Sigmoid colon (tissue), 3 donors: Measurements from ENCODE around the gene MIA2.

ENCODE experiments used
- POLR2A ChIP-seq, 2 donors: fragments of 450-650 bp; IDR thresholded peaks; one replicate each; pipeline ENCODE4 v1.6.1; 2016; ENCODE audit warnings: antibody characterized with exemption in 2 of 2, mild to moderate bottlenecking in 2 of 2, moderate library complexity in 2 of 2
- TF ChIP-seq, protein P1 (sequence below), 4 experiments: fragments of 450-650 bp in 3 of 4; fragments of 200-600 bp in 1 of 4; IDR thresholded peaks; one replicate each; pipeline ENCODE4 v1.5.1; 2016 to 2019; ENCODE audit warnings: antibody characterized with exemption in 4 of 4, mild to moderate bottlenecking in 3 of 4, moderate library complexity in 2 of 4

DNA sequence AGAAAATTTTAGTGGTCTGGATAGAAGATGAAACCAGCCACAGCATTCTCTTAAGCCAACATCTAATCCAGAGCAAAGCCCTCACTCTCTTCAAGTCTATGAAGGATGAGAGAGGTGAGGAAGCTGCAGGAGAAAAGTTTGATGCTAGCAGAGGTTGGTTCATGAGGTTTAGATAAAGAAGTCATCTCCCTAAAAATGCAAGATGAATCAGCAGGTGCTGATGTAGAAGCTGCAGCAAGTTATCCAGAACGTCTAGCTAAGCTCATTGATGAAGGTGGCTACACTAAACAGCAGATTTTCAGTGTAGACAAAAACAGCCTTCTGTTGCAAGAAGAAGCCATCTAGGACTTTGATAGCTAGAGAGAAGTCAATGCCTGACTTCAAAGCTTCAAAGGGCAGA lies 150.0 kb downstream of the MIA2 start:
- TF ChIP-seq, protein P1, sequence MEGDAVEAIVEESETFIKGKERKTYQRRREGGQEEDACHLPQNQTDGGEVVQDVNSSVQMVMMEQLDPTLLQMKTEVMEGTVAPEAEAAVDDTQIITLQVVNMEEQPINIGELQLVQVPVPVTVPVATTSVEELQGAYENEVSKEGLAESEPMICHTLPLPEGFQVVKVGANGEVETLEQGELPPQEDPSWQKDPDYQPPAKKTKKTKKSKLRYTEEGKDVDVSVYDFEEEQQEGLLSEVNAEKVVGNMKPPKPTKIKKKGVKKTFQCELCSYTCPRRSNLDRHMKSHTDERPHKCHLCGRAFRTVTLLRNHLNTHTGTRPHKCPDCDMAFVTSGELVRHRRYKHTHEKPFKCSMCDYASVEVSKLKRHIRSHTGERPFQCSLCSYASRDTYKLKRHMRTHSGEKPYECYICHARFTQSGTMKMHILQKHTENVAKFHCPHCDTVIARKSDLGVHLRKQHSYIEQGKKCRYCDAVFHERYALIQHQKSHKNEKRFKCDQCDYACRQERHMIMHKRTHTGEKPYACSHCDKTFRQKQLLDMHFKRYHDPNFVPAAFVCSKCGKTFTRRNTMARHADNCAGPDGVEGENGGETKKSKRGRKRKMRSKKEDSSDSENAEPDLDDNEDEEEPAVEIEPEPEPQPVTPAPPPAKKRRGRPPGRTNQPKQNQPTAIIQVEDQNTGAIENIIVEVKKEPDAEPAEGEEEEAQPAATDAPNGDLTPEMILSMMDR (IDR thresholded peaks at IDR 0.05), result no peak
- TF ChIP-seq POLR2A (IDR thresholded peaks at IDR 0.05), result no peak
